Activated CD4-positive, alpha-beta T cell treated with anti-CD3 and anti-CD28 coated beads, Interleukin-2, amount 10 ng/mL, durations not matched to agents 7 days and 5 days (primary cell): ENCODE measurements around the gene ATG5. TPM values are rescaled to one million over a fixed set of nuclear protein-coding genes. Genes with fewer than 3 reads are reported as not detected.
"Not testable (repeated sequence)": the region's sequence is repeated elsewhere in the genome, so short reads cannot be mapped to it uniquely, and the experiment has no call there.

Source experiments
- CTCF ChIA-PET: fragments of 350-600 bp; sonication (Branson Sonifier 250); formaldehyde crosslinking; loops from one replicate; lab custom pipeline; 2021; ENCODE audit warnings: antibody characterized with exemption; lab: Charles Lee
- POLR2A ChIA-PET: fragments of 350-600 bp; sonication (Branson Sonifier 250); formaldehyde crosslinking; loops from one replicate; lab custom pipeline; 2021; ENCODE audit warnings: antibody characterized with exemption; lab: Charles Lee
- DNase-seq: peaks from one replicate; pipeline ENCODE4 v3.0.0-alpha.2; 2020
- H3K27ac Mint-ChIP-seq: one replicate; pipeline ENCODE4 v1.8.0; 2021; ENCODE audit warnings: mild to moderate bottlenecking, moderate library complexity, mixed read lengths
- H3K27me3 Mint-ChIP-seq: one replicate; pipeline ENCODE4 v1.8.0; 2021; ENCODE audit warnings: mixed read lengths
- H3K36me3 Mint-ChIP-seq: one replicate; pipeline ENCODE4 v1.8.0; 2021; ENCODE audit warnings: low read depth, mixed read lengths
- H3K4me1 Mint-ChIP-seq: one replicate; pipeline ENCODE4 v1.8.0; 2021; ENCODE audit warnings: mixed read lengths
- H3K4me3 Mint-ChIP-seq: one replicate; pipeline ENCODE4 v1.8.0; 2021; ENCODE audit warnings: mild to moderate bottlenecking, moderate library complexity, mixed read lengths
- H3K9me3 Mint-ChIP-seq: one replicate; pipeline ENCODE4 v1.8.0; 2021; ENCODE audit warnings: mixed read lengths
- total RNA-seq, 2 experiments: library from RNA; stranded (reverse); gene quantifications; one replicate each; pipeline ENCODE4 v1.2.3, GENCODE V29; 2021

ATG5 gene
- total RNA-seq, 2 experiments from 2014 or later: 27.4 to 29.3 TPM

GRCh38 chr6:106270414-106270813, 55.1 kb downstream of the ATG5 start:
- Mint-ChIP-seq H3K4me1 (peaks cover 10% of the 10 kb centered on the region), H3K36me3 (peaks cover 41% of the 10 kb centered on the region), H3K9me3 (peaks cover 28% of the 10 kb centered on the region), H3K4me3 (no peak overlapping the region), H3K27me3 (no peaks in the 10 kb centered on the region), H3K27ac (no peak overlapping the region)
- POLR2A ChIA-PET: no interaction called here
- no peak for DNase-seq
- CTCF ChIA-PET: interaction anchor here (1.5 kb wide), 1 partner anchor 18 kb away, joined by 4 read pairs; no protein-coding TSS in a partner anchor

DNA sequence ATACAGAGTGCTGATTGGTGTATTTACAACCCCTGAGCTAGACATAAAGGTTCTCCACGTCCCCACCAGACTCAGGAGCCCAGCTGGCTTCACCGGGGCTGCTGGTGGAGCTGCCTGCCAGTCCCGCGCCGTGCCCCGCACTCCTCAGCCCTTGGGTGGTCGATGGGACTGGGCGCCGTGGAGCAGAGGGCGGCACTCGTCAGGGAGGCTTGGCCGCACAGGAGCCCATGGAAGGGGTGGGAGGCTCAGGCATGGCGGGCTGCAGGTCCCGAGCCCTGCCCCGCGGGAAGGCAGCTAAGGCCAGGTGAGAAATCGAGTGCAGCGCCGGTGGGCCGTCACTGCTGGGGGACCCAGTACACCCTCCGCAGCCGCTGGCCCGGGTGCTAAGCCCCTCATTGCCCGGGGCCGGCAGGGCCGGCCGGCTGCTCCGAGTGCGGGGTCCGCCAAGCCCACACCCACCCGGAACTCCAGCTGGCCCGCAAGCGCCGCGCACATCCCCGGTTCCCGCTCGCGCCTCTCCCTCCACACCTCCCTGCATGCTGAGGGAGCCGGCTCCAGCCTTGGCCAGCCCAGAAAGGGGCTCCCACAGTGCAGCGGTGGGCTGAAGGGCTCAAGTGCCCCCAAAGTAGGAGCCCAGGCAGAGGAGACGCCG, 56.2 kb downstream of the ATG5 start:
- DNase-seq, H3K4me3 Mint-ChIP-seq, H3K27me3 Mint-ChIP-seq, H3K4me1 Mint-ChIP-seq, H3K27ac Mint-ChIP-seq, POLR2A ChIA-PET: not testable (repeated sequence)
- CTCF ChIA-PET: interaction anchor here (0.6 to 1.5 kb wide), 2 partner anchors 17 to 1403 kb away, joined by 3 to 4 read pairs; no protein-coding TSS in a partner anchor
- Mint-ChIP-seq H3K36me3 (peaks cover 51% of the 10 kb centered on the region), H3K9me3 (peaks cover 37% of the 10 kb centered on the region)

DNA sequence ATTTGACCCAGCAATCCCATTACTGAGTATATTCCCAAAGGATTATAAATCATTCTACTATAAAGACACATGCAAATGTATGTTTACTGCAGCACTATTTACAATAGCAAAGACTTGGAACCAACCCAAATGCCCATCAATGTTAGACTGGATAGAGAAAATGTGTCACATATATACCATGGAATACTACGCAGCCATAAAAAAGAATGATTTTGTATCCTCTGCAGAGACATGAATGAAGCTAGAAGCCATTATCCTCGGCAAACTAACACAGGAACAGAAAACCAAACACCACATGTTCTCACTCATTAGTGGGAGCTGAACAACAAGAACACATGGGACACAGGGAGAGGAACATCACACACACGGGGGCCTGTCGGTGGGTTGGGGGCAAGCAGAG, 57.1 kb downstream of the ATG5 start:
- H3K4me3 Mint-ChIP-seq, CTCF ChIA-PET, POLR2A ChIA-PET, H3K27ac Mint-ChIP-seq, H3K27me3 Mint-ChIP-seq, H3K4me1 Mint-ChIP-seq, DNase-seq: not testable (repeated sequence)
- peaks cover 38% of the 10 kb centered on the region for H3K9me3 Mint-ChIP-seq
- peaks cover 57% of the 10 kb centered on the region for H3K36me3 Mint-ChIP-seq

DNA sequence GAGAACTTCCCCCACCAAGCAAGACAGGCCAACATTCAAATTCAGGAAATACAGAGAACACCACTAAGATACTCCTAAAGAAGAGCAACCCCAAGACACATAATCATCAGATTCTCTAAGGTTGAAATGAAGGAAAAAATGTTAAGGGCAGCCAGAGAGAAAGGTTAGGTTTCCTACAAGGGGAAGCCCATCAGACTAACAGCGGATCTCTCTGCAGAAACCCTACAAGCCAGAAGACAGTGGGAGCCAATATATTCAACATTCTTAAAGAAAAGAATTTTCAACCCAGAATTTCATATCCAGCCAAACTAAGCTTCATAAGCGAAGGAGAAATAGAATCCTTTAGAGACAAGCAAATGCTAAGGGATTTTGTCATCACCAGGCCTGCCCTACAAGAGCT, 61.1 kb downstream of the ATG5 start:
- H3K4me3 Mint-ChIP-seq, H3K27ac Mint-ChIP-seq, H3K4me1 Mint-ChIP-seq, CTCF ChIA-PET, DNase-seq, H3K27me3 Mint-ChIP-seq, POLR2A ChIA-PET: not testable (repeated sequence)
- H3K36me3 Mint-ChIP-seq: peaks cover 72% of the 10 kb centered on the region
- H3K9me3 Mint-ChIP-seq: peaks cover 42% of the 10 kb centered on the region

DNA sequence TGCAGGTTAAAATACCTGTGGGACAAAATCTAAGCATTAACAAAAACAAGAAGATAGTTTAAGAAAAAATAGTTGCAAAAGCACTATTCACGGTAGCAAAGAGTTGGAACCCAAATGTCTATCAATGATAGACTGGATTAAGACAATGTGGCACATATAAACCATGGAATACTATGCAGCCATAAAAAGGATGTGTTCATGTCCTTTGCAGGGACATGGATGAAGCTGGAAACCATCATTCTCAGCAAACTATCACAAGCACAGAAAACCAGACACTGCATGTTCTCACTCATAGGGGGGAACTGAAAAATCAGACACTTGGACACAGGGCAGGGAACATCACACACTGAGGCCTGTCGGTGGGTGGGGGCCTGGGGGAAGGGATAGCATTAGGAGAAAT, 65.8 kb downstream of the ATG5 start:
- DNase-seq, H3K9me3 Mint-ChIP-seq, H3K27me3 Mint-ChIP-seq, POLR2A ChIA-PET, CTCF ChIA-PET, H3K4me3 Mint-ChIP-seq, H3K4me1 Mint-ChIP-seq: not testable (repeated sequence)
- Mint-ChIP-seq H3K36me3 (peaks cover 36% of the 10 kb centered on the region), H3K27ac (peak overlapping the region; percentile 52)

DNA sequence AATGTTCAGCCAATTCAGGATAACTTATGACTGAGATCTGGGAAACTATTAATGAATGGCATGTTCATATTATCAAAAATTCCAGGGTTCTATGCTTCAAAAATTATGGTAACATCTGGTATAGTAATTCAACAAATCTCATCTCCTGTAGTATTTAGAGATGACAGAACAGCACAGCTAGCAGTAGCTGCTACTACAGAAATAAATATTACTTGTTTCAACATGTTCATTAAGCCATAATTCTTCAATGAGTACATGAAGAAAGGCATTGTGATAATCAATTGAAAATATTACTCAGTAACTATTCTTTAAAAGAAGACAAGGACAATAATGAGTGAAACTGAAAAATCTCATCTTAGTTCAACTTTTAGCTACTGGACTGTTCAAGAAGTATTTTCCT, 66.8 kb downstream of the ATG5 start:
- Mint-ChIP-seq H3K36me3 (peaks cover 28% of the 10 kb centered on the region), H3K9me3 (peaks cover 3% of the 10 kb centered on the region), H3K4me1 (no peaks in the 10 kb centered on the region), H3K4me3 (no peak overlapping the region), H3K27me3 (no peaks in the 10 kb centered on the region), H3K27ac (no peak overlapping the region)
- CTCF ChIA-PET: interaction anchor here (1.0 to 1.4 kb wide), 2 partner anchors 8 to 10 kb away, joined by 3 read pairs; no protein-coding TSS in a partner anchor
- DNase-seq: no peak
- POLR2A ChIA-PET: no interaction called here

- H3K27me3 Mint-ChIP-seq: no peaks in the 10 kb centered on the region
- H3K4me3 Mint-ChIP-seq: no peak overlapping the region
- ChIA-PET POLR2A (no interaction called here), CTCF (interaction anchor here (0.7 to 1.2 kb wide), 4 partner anchors 12 to 609 kb away, joined by 3 read pairs; no protein-coding TSS in a partner anchor)
- DNase-seq: no peak
- H3K9me3 Mint-ChIP-seq: peaks cover 3% of the 10 kb centered on the region
- H3K27ac Mint-ChIP-seq: no peak overlapping the region
- H3K36me3 Mint-ChIP-seq: peaks cover 24% of the 10 kb centered on the region
- no peaks in the 10 kb centered on the region for H3K4me1 Mint-ChIP-seq
Observed at GRCh38 chr6:106257195-106257594, 68.4 kb downstream of the ATG5 start.

DNA sequence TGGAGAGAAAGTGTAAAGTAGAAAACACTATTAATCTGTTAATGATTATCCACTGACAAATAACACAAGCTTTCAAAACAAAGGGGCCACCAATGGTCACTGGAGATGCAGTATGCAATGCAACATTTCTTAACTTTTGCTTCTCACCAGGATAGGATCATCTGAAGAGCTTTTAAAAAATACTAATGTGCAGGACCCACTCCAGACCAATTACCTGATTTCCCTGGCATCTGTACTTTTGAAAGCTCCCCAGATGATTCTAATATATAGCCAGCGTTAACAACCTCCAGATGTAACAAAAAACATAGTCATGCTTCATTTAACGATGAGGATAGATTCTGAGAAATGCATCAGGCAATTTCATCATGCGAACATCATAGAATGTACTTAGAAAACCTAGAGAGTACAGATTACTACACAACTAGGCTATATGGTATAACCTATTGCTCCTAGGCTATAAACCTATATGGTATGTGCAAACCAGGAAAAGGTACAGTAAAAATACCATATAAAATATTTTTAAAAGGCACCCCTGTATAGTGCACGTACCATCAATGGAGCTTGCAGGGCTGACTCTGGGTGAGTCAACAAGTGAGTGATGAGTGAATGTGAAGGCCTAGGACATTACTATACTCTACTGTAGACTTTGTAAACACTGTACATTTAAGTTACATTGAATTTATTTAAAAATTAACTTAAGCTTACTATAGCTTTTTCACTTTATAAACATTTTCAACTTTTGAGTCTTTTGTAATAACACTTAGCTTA, 69.2 kb downstream of the ATG5 start:
- DNase-seq: no peak
- Mint-ChIP-seq H3K4me1 (no peaks in the 10 kb centered on the region), H3K27ac (no peak overlapping the region), H3K4me3 (no peak overlapping the region), H3K27me3 (no peaks in the 10 kb centered on the region), H3K9me3 (peaks cover 3% of the 10 kb centered on the region), H3K36me3 (peaks cover 24% of the 10 kb centered on the region)
- ChIA-PET CTCF (interaction anchor here (0.7 to 1.2 kb wide), 5 partner anchors 11 to 608 kb away, joined by 3 read pairs; no protein-coding TSS in a partner anchor), POLR2A (no interaction called here)

DNA sequence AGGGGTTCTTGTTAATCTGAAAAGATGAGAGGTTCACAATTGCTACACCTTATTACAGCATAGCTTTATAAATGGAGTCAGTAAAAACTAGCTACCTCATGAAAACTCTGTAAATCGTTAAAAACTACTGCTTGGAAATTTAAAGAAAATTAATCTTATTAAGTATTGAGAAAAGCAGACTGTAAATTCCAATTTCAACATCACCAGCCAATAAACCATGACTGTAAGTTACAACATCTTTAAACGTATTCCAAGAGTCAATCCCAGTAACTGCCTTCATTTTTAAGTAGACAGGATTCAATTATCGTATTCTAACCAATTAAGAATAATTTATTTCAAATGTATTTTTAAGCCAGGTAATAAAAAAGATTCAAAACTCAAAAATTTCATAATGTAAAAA, 70.3 kb downstream of the ATG5 start:
- Mint-ChIP-seq H3K36me3 (peaks cover 19% of the 10 kb centered on the region), H3K27ac (no peak overlapping the region), H3K4me3 (no peak overlapping the region), H3K4me1 (no peaks in the 10 kb centered on the region), H3K27me3 (no peaks in the 10 kb centered on the region), H3K9me3 (peaks cover 3% of the 10 kb centered on the region)
- ChIA-PET CTCF (no interaction called here), POLR2A (no interaction called here)
- no peak for DNase-seq

DNA sequence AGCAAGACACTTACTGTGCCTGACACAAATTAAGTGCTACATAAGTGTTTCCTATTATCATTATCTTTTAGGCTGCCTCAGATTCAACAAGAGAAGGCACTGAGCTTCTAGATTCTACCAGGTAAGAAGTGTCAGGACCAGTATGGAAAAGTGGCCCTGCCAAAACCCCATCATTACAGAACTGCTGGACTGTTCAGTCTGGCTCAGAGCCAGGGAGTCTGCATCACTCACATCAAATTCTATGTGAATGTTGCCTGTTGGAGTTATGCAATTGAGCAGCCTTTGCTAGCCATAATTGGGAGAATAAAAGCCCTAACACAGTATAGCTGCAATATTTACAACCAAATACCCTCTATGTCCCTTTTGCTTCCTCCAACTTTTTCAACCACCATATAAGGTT, 70.9 kb downstream of the ATG5 start:
- DNase-seq: no peak
- CTCF ChIA-PET: no interaction called here
- peaks cover under 1% of the 10 kb centered on the region for H3K9me3 Mint-ChIP-seq
- H3K4me3 Mint-ChIP-seq: no peak overlapping the region
- no peak overlapping the region for H3K27ac Mint-ChIP-seq
- H3K36me3 Mint-ChIP-seq: peaks cover 16% of the 10 kb centered on the region
- peaks cover 2% of the 10 kb centered on the region for H3K4me1 Mint-ChIP-seq
- POLR2A ChIA-PET: no interaction called here
- H3K27me3 Mint-ChIP-seq: no peaks in the 10 kb centered on the region

DNA sequence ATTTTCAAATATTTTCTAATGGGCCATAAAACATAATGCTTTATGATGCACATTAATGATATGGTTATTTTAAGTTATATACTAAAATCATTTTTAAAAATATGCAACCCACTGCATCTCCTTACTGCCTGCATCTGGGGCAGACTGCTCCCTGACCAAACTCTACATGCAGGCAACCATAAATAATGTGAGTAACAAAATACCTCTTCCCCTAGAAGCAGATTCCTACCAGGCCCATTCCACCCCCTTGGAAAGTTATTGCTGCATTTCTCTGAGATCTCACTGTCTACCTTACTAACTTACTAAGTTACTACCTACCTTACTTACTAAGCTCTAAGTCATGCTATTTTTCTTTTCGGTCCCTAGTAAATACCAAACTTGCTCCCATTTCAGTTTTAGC, 71.8 kb downstream of the ATG5 start:
- DNase-seq: no peak
- H3K36me3 Mint-ChIP-seq: peaks cover 14% of the 10 kb centered on the region
- H3K9me3 Mint-ChIP-seq: no peaks in the 10 kb centered on the region
- ChIA-PET CTCF (no interaction called here), POLR2A (no interaction called here)
- no peak overlapping the region for H3K4me3 Mint-ChIP-seq
- H3K27ac Mint-ChIP-seq: no peak overlapping the region
- H3K4me1 Mint-ChIP-seq: peaks cover 2% of the 10 kb centered on the region
- H3K27me3 Mint-ChIP-seq: no peaks in the 10 kb centered on the region

- CTCF ChIA-PET: no interaction called here
- peaks cover 2% of the 10 kb centered on the region for H3K4me1 Mint-ChIP-seq
- H3K4me3 Mint-ChIP-seq: no peak overlapping the region
- no peaks in the 10 kb centered on the region for H3K9me3 Mint-ChIP-seq
- H3K27me3 Mint-ChIP-seq: no peaks in the 10 kb centered on the region
- POLR2A ChIA-PET: no interaction called here
- no peak for DNase-seq
- no peak overlapping the region for H3K27ac Mint-ChIP-seq
- H3K36me3 Mint-ChIP-seq: peaks cover 17% of the 10 kb centered on the region
Observed at GRCh38 chr6:106253172-106253571, 72.4 kb downstream of the ATG5 start.

- ChIA-PET POLR2A (no interaction called here), CTCF (interaction anchor here (0.6 to 1.6 kb wide), 4 partner anchors 18 to 432 kb away, joined by 3 to 4 read pairs (median 4); no protein-coding TSS in a partner anchor)
- Mint-ChIP-seq H3K4me1 (peaks cover 2% of the 10 kb centered on the region), H3K9me3 (no peaks in the 10 kb centered on the region), H3K4me3 (no peak overlapping the region), H3K27ac (no peak overlapping the region), H3K27me3 (no peaks in the 10 kb centered on the region), H3K36me3 (peaks cover 17% of the 10 kb centered on the region)
- DNase-seq: no peak
Observed at GRCh38 chr6:106252687-106253086, 72.9 kb downstream of the ATG5 start.
